SK-N-SH (cell line): ENCODE results near the gene P2RY12. TPM values are rescaled to one million over a fixed set of nuclear protein-coding genes. Genes with fewer than 3 reads are reported as not detected.

Experiments used
- CTCF ChIA-PET: fragments of 300-600, 350-600 bp; formaldehyde crosslinking; extraction: SDS; loops from one replicate; lab custom pipeline; 2021; lab: Yijun Ruan, JAX
- POLR2A ChIA-PET: fragments of 350-600 bp; sonication (Branson Sonifier 250); formaldehyde crosslinking; extraction: SDS; loops from one replicate; lab custom pipeline; 2020; ENCODE audit warnings: antibody characterized with exemption, inconsistent platforms; lab: Yijun Ruan, JAX
- DNase-seq: peaks from one replicate; pipeline ENCODE4 v3.0.0; 2012
- H2AFZ ChIP-seq: fragments of 200-600 bp; sonication (generic); 2 replicates; pipeline ENCODE4 v1.8.1; 2016; ENCODE audit warnings: antibody characterized with exemption, mild to moderate bottlenecking, low read depth
- H3F3A ChIP-seq: fragments of 200-600 bp; sonication (generic); replicated peaks from 2 replicates; pipeline ENCODE3; 2016; ENCODE audit warnings: antibody characterized with exemption, mild to moderate bottlenecking; ENCODE audit not compliant: insufficient read depth
- H3K27ac ChIP-seq, 2 experiments: fragments of 200-500 bp in 1 of 2; fragments of 200-600 bp in 1 of 2; sonication (Bioruptor generic) in 1 of 2; sonication (generic), shearing (Covaris generic) in 1 of 2; 2 replicates each; pipeline versions ENCODE4 v1.5.1 to v1.6.1; 2014 to 2016; ENCODE audit warnings: low read depth in 2 of 2, inconsistent platforms in 1 of 2, low read length in 1 of 2, mild to moderate bottlenecking in 1 of 2, mixed read lengths in 1 of 2
- H3K27me3 ChIP-seq: fragments of 200-600 bp; sonication (generic), shearing (Covaris generic); 2 replicates; pipeline ENCODE4 v1.6.1; 2016; ENCODE audit warnings: mixed run types; ENCODE audit not compliant: insufficient read depth
- H3K36me3 ChIP-seq, 2 experiments: fragments of 200-500 bp in 1 of 2; fragments of 200-600 bp in 1 of 2; sonication (Bioruptor generic) in 1 of 2; sonication (generic) in 1 of 2; replicated peaks in 1 of 2; 2 replicates each; pipeline versions ENCODE3 to v1.5.1; 2014 to 2016; ENCODE audit warnings: low read length in 1 of 2, mild to moderate bottlenecking in 1 of 2; ENCODE audit not compliant: insufficient read depth in 2 of 2, control insufficient read depth in 1 of 2
- H3K4me1 ChIP-seq, 2 experiments: fragments of 200-500 bp in 1 of 2; fragments of 200-600 bp in 1 of 2; sonication (Bioruptor generic) in 1 of 2; sonication (generic), shearing (Covaris generic) in 1 of 2; 2 replicates each; pipeline versions ENCODE4 v1.5.1 to v1.6.1; 2014 to 2016; ENCODE audit warnings: low read depth in 1 of 2, low read length in 1 of 2, mixed run types in 1 of 2; ENCODE audit not compliant: insufficient read depth in 2 of 2, control insufficient read depth in 1 of 2
- H3K4me2 ChIP-seq: fragments of 200-600 bp; sonication (generic), shearing (Covaris generic); 2 replicates; pipeline ENCODE4 v1.6.1; 2017; ENCODE audit warnings: mixed run types
- H3K4me3 ChIP-seq, 2 experiments: fragments of 200-500 bp in 1 of 2; fragments of 200-600 bp in 1 of 2; sonication (Bioruptor generic) in 1 of 2; sonication (generic), shearing (Covaris generic) in 1 of 2; 2 replicates each; pipeline versions ENCODE4 v1.5.1 to v1.8.1; 2014 to 2016; ENCODE audit warnings: low read depth in 2 of 2, inconsistent platforms in 1 of 2, low read length in 1 of 2, mild to moderate bottlenecking in 1 of 2, mixed read lengths in 1 of 2, moderate library complexity in 1 of 2
- H3K79me2 ChIP-seq: fragments of 200-600 bp; sonication (generic); 2 replicates; pipeline ENCODE4 v1.8.1; 2017; ENCODE audit warnings: mild to moderate bottlenecking; ENCODE audit not compliant: insufficient read depth
- H3K9ac ChIP-seq: fragments of 200-600 bp; sonication (generic); 2 replicates; pipeline ENCODE4 v1.6.1; 2017; ENCODE audit warnings: mixed run types
- H3K9me2 ChIP-seq: fragments of 200-600 bp; sonication (generic); 2 replicates; pipeline ENCODE4 v1.6.1; 2017; ENCODE audit warnings: mixed run types
- H3K9me3 ChIP-seq: fragments of 200-600 bp; sonication (generic); 2 replicates; pipeline ENCODE4 v1.6.1; 2017; ENCODE audit warnings: mixed run types, mild to moderate bottlenecking, moderate library complexity
- H4K20me1 ChIP-seq: fragments of 200-600 bp; sonication (generic); 2 replicates; pipeline ENCODE4 v1.6.1; 2017; ENCODE audit warnings: mild to moderate bottlenecking, mixed run types; ENCODE audit not compliant: insufficient read depth
- FOSL2 ChIP-seq: IDR thresholded peaks from 2 replicates; pipeline ENCODE4 v1.4.0; 2012; ENCODE audit warnings: low read depth, mild to moderate bottlenecking, moderate library complexity, borderline replicate concordance
- FOXJ3 ChIP-seq: sonication (generic); formaldehyde crosslinking; IDR thresholded peaks from 2 replicates; pipeline ENCODE4 v1.5.1; 2020; ENCODE audit warnings: mild to moderate bottlenecking, missing genetic modification reagents
- JUND ChIP-seq: IDR thresholded peaks from 2 replicates; pipeline ENCODE4 v1.4.0; 2012
- MEF2A ChIP-seq: IDR thresholded peaks from 2 replicates; pipeline ENCODE4 v1.4.0; 2012; ENCODE audit warnings: low read depth, borderline replicate concordance
- MXI1 ChIP-seq: IDR thresholded peaks from 2 replicates; pipeline ENCODE4 v1.6.1; 2012; ENCODE audit warnings: mild to moderate bottlenecking, low read depth, low read length, improper control_type of control experiment
- POLR2AphosphoS5 ChIP-seq: IDR thresholded peaks from 2 replicates; pipeline ENCODE4 v1.6.1; 2012; ENCODE audit warnings: low read depth, low read length
- RFX5 ChIP-seq: IDR thresholded peaks from 2 replicates; pipeline ENCODE4 v1.6.1; 2012; ENCODE audit warnings: mild to moderate bottlenecking, improper control_type of control experiment, low read length
- RXRA ChIP-seq: IDR thresholded peaks from 2 replicates; pipeline ENCODE4 v1.4.0; 2012; ENCODE audit warnings: low read depth, mild to moderate bottlenecking, borderline replicate concordance
- SIN3A ChIP-seq: IDR thresholded peaks from 2 replicates; pipeline ENCODE4 v1.6.1; 2012; ENCODE audit warnings: low read depth, mild to moderate bottlenecking, low read length, moderate library complexity, borderline replicate concordance
- SMC3 ChIP-seq: IDR thresholded peaks from 2 replicates; pipeline ENCODE4 v1.6.1; 2012; ENCODE audit warnings: low read depth, low read length, improper control_type of control experiment
- TCF12 ChIP-seq: IDR thresholded peaks from 2 replicates; pipeline ENCODE4 v1.4.0; 2012
- WGBS: methylation state at CpG from one replicate; pipeline ENCODE4 v1.1.6; 2017; ENCODE audit warnings: low lambda C conversion rate; 5-methylcytosine and 5-hydroxymethylcytosine counted together
- polyA plus RNA-seq, 3 experiments: library from polyadenylated mRNA; depleted of rRNA; stranded (reverse); fragments of >200 nt; gene quantifications; 2 replicates each; pipeline ENCODE4 v1.2.3, GENCODE V29; 2012
- TF ChIP-seq, protein P1 (sequence below): IDR thresholded peaks from 2 replicates; pipeline ENCODE4 v1.4.0; 2012; ENCODE audit warnings: low read depth
- TF ChIP-seq, protein P2 (sequence below): IDR thresholded peaks from 2 replicates; pipeline ENCODE4; 2012
- TF ChIP-seq, protein P3 (sequence below): fragments of 200-600 bp; sonication (generic); IDR thresholded peaks from 2 replicates; pipeline ENCODE4 v1.6.1; 2017; ENCODE audit warnings: antibody characterized with exemption, mild to moderate bottlenecking, moderate library complexity
- TF ChIP-seq, protein P4 (sequence below): IDR thresholded peaks from 2 replicates; pipeline ENCODE4 v1.4.0; 2012; ENCODE audit warnings: low read depth, borderline replicate concordance
- TF ChIP-seq, protein P5 (sequence below): fragments of 150-350 bp; IDR thresholded peaks from 2 replicates; pipeline ENCODE4 v1.6.1; 2017; ENCODE audit warnings: antibody characterized with exemption, low read length, low read depth, borderline replicate concordance

The P2RY12 gene
- polyA plus RNA-seq, 1 of the 3 experiments (the other 2 are of a cell fraction), result not detected

DNA sequence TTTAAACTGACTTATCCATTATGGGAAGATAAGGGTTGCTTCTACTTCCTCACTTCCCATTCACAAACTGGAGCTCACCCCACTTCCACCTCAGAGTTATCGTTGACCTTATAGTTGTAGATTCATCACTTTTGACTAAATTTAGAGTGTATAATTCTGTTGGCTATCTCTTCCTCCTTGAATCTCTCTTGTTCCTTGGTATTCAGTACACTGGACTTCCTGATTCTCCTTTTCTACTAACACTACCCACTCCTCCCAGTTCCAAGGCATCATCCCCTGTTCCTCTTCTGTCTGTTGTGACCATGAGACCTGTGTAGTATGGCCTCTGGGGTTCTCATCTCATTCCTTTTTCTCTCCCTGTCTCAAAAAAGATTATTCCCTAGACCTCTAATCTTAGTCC lies 62.0 kb downstream of the P2RY12 start:
- TF ChIP-seq RXRA (no peak), RFX5 (no peak), SMC3 (no peak), FOSL2 (no peak), POLR2AphosphoS5 (no peak), MEF2A (no peak), FOXJ3 (CRISPR knock-in tag) (no peak), SIN3A (no peak), TCF12 (no peak), JUND (no peak), MXI1 (no peak)
- TF ChIP-seq, protein P1, sequence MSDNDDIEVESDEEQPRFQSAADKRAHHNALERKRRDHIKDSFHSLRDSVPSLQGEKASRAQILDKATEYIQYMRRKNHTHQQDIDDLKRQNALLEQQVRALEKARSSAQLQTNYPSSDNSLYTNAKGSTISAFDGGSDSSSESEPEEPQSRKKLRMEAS, result no peak
- TF ChIP-seq, protein P2, sequence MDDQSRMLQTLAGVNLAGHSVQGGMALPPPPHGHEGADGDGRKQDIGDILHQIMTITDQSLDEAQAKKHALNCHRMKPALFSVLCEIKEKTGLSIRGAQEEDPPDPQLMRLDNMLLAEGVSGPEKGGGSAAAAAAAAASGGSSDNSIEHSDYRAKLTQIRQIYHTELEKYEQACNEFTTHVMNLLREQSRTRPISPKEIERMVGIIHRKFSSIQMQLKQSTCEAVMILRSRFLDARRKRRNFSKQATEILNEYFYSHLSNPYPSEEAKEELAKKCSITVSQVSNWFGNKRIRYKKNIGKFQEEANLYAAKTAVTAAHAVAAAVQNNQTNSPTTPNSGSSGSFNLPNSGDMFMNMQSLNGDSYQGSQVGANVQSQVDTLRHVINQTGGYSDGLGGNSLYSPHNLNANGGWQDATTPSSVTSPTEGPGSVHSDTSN, result no peak
- TF ChIP-seq, protein P3, sequence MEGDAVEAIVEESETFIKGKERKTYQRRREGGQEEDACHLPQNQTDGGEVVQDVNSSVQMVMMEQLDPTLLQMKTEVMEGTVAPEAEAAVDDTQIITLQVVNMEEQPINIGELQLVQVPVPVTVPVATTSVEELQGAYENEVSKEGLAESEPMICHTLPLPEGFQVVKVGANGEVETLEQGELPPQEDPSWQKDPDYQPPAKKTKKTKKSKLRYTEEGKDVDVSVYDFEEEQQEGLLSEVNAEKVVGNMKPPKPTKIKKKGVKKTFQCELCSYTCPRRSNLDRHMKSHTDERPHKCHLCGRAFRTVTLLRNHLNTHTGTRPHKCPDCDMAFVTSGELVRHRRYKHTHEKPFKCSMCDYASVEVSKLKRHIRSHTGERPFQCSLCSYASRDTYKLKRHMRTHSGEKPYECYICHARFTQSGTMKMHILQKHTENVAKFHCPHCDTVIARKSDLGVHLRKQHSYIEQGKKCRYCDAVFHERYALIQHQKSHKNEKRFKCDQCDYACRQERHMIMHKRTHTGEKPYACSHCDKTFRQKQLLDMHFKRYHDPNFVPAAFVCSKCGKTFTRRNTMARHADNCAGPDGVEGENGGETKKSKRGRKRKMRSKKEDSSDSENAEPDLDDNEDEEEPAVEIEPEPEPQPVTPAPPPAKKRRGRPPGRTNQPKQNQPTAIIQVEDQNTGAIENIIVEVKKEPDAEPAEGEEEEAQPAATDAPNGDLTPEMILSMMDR, result no peak
- TF ChIP-seq, protein P4, sequence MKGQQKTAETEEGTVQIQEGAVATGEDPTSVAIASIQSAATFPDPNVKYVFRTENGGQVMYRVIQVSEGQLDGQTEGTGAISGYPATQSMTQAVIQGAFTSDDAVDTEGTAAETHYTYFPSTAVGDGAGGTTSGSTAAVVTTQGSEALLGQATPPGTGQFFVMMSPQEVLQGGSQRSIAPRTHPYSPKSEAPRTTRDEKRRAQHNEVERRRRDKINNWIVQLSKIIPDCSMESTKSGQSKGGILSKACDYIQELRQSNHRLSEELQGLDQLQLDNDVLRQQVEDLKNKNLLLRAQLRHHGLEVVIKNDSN, result no peak
- TF ChIP-seq, protein P5, sequence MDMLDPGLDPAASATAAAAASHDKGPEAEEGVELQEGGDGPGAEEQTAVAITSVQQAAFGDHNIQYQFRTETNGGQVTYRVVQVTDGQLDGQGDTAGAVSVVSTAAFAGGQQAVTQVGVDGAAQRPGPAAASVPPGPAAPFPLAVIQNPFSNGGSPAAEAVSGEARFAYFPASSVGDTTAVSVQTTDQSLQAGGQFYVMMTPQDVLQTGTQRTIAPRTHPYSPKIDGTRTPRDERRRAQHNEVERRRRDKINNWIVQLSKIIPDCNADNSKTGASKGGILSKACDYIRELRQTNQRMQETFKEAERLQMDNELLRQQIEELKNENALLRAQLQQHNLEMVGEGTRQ, result no peak
- Histone ChIP-seq H3K9ac (no peak overlapping the region), H3K79me2 (no peaks in the 10 kb centered on the region), H3K27me3 (no peaks in the 10 kb centered on the region; the same call in 1 of the 2 replicates), H3K9me2 (no peaks in the 10 kb centered on the region), H3K36me3 (no peaks in the 10 kb centered on the region), H4K20me1 (no peaks in the 10 kb centered on the region), H3K4me1 (peaks cover 0 to 27% of the 10 kb centered on the region in 2 experiments; a peak in 3 of 4 replicates), H3F3A (no peaks in the 10 kb centered on the region), H3K9me3 (no peaks in the 10 kb centered on the region), H3K4me3 (no peak overlapping the region), H3K27ac (no peak overlapping the region), H3K4me2 (no peak overlapping the region), H2AFZ (no peak overlapping the region)
- ChIA-PET CTCF (interaction anchor here (1.5 kb wide), 1 partner anchor 154 kb away, joined by 5 read pairs; no protein-coding TSS in a partner anchor), POLR2A (no interaction called here)
- DNase-seq, result no peak
- 66% methylated on average over 1 of the region's 1 CpG for WGBS
